Sigmoid colon (tissue), 7 donors: ENCODE data around the gene ZNF19. TPM values are rescaled to one million over a fixed set of nuclear protein-coding genes. Genes with fewer than 3 reads are reported as not detected.

Experiments used
- DNase-seq: peaks from one replicate; pipeline ENCODE4 v3.0.0-alpha.2; 2019
- H3K27ac ChIP-seq, 4 donors: fragments of 200-600 bp; sonication (generic); one replicate each; pipeline ENCODE4 v1.5.1; 2016 to 2019; ENCODE audit warnings: mild to moderate bottlenecking in 1 of 4
- H3K27me3 ChIP-seq, 3 donors: fragments of 200-600 bp; sonication (generic); one replicate each; pipeline ENCODE4 v1.5.1; 2019; ENCODE audit warnings: mild to moderate bottlenecking in 1 of 3
- H3K36me3 ChIP-seq, 4 donors: fragments of 200-600 bp; sonication (generic); one replicate each; pipeline ENCODE4 v1.5.1; 2016 to 2019
- H3K4me1 ChIP-seq, 4 donors: fragments of 200-600 bp; sonication (generic); one replicate each; pipeline ENCODE4 v1.5.1; 2017 to 2019
- H3K4me3 ChIP-seq, 4 donors: fragments of 200-600 bp; sonication (generic); one replicate each; pipeline ENCODE4 v1.5.1; 2017 to 2019; ENCODE audit warnings: mild to moderate bottlenecking in 2 of 4, moderate library complexity in 1 of 4
- H3K9me3 ChIP-seq, 4 donors: fragments of 200-600 bp in 3 of 4; sonication (generic) in 3 of 4; one replicate each; pipeline versions ENCODE4 v1.5.1 to v1.6.1; 2013 to 2019
- CTCF ChIP-seq, 4 experiments: fragments of 450-650 bp in 3 of 4; fragments of 200-600 bp in 1 of 4; IDR thresholded peaks; one replicate each; pipeline ENCODE4 v1.5.1; 2016 to 2019; ENCODE audit warnings: antibody characterized with exemption in 4 of 4, mild to moderate bottlenecking in 3 of 4, moderate library complexity in 2 of 4
- EP300 ChIP-seq, 4 donors: sonication (generic); formaldehyde crosslinking; IDR thresholded peaks; one replicate each; pipeline ENCODE4 v1.6.1; 2017; ENCODE audit warnings: antibody characterized with exemption in 4 of 4
- POLR2A ChIP-seq, 2 donors: fragments of 450-650 bp; IDR thresholded peaks; one replicate each; pipeline ENCODE4 v1.6.1; 2016; ENCODE audit warnings: antibody characterized with exemption in 2 of 2, mild to moderate bottlenecking in 2 of 2, moderate library complexity in 2 of 2
- POLR2AphosphoS5 ChIP-seq, 4 donors: sonication (generic); formaldehyde crosslinking; IDR thresholded peaks; one replicate each; pipeline ENCODE4 v1.6.1; 2017; ENCODE audit warnings: antibody characterized with exemption in 4 of 4
- WGBS, 2 donors: extraction: QIAGEN DNeasy Blood & Tissue Kit; methylation state at CpG; one replicate each; pipeline ENCODE4 v1.1.7; 2013; 5-methylcytosine and 5-hydroxymethylcytosine counted together
- intact Hi-C: fragments of 100-400 bp; cut with DNase I; formaldehyde crosslinking; loops from one replicate; pipeline ENCODE4 v1.15.1; 2023
- polyA plus RNA-seq, 3 donors: library from polyadenylated mRNA; stranded (reverse); fragments of 200-250 nt; gene quantifications; one replicate each; pipeline ENCODE4 v1.2.3, GENCODE V29; 2013
- total RNA-seq, 4 donors: library from RNA; depleted of rRNA; stranded (reverse); fragments of >200 nt; gene quantifications; one replicate each; pipeline ENCODE4 v1.1.0, GENCODE V29; 2016
- donor health status: healthy with polysubstance abuse.
- donor health status: Bipolar disorder and iron deficiency.
- donor health status: healthy.

Gene ZNF19
- total RNA-seq: 1 to 10 TPM; 5.2 to 7.4 (median 6.0) TPM
- polyA plus RNA-seq: 1 to 10 TPM; 2.3 to 2.4 (median 2.4) TPM

GRCh38 chr16:71489122-71489521 lies at the start of gene ZNF19:
Gene ZNF19 (minus strand): TSS chr16:71489324. CDS start chr16:71482114, 7,210 bp downstream.
- Histone ChIP-seq H3K4me1 (peaks cover 0 to 4% (median 0%) of the 10 kb centered on the region in 4 donors), H3K9me3 (no peaks in the 10 kb centered on the region), H3K27ac (no peak within 1 kb of the TSS), H3K36me3 (no peaks in the 10 kb centered on the region), H3K4me3 (no peak within 1 kb of the TSS), H3K27me3 (no peaks in the 10 kb centered on the region)
- TF ChIP-seq POLR2AphosphoS5 (IDR thresholded peaks at IDR 0.05) (no peak), CTCF (IDR thresholded peaks at IDR 0.05) (no peak), EP300 (IDR thresholded peaks at IDR 0.05) (no peak), POLR2A (IDR thresholded peaks at IDR 0.05) (no peak)
- WGBS, 2 donors: 93 to 95% methylated on average over 22 of the region's 22 CpGs
- intact Hi-C loops: loop anchor here (10.0 kb wide), 2 partner anchors 204 to 236 kb away; partner anchors contain the start of genes CMTR2 and PHLPP2
- no peak for DNase-seq

- TF ChIP-seq POLR2A (IDR thresholded peaks at IDR 0.05) (no peak), EP300 (IDR thresholded peaks at IDR 0.05) (no peak), CTCF (IDR thresholded peaks at IDR 0.05) (no peak), POLR2AphosphoS5 (IDR thresholded peaks at IDR 0.05) (no peak)
- intact Hi-C loops: no loop called here
- DNase-seq: no peak
- no peaks in the 10 kb centered on the region for H3K27me3 ChIP-seq
- H3K36me3 ChIP-seq: no peaks in the 10 kb centered on the region
- H3K9me3 ChIP-seq: no peaks in the 10 kb centered on the region
- no peak overlapping the region for H3K27ac ChIP-seq
- H3K4me1 ChIP-seq: no peaks in the 10 kb centered on the region
- no peak overlapping the region for H3K4me3 ChIP-seq
- WGBS, 2 donors: 66% methylated on average over 6 of the region's 6 CpGs
Observed at GRCh38 chr16:71537643-71538042, 48.5 kb upstream of the ZNF19 start.

- WGBS, 2 donors: 95% methylated on average over 28 of the region's 28 CpGs
- no peak for DNase-seq
- H3K9me3 ChIP-seq: no peaks in the 10 kb centered on the region
- no peaks in the 10 kb centered on the region for H3K27me3 ChIP-seq
- no peak for TF ChIP-seq EP300 (IDR thresholded peaks at IDR 0.05)
- no peak for TF ChIP-seq POLR2A (IDR thresholded peaks at IDR 0.05)
- TF ChIP-seq POLR2AphosphoS5 (IDR thresholded peaks at IDR 0.05): no peak
- no peak for TF ChIP-seq CTCF (IDR thresholded peaks at IDR 0.05)
- H3K36me3 ChIP-seq: no peaks in the 10 kb centered on the region
- H3K4me3 ChIP-seq: no peak overlapping the region
- H3K4me1 ChIP-seq: no peaks in the 10 kb centered on the region
- intact Hi-C loops: no loop called here
- H3K27ac ChIP-seq: no peak overlapping the region
Observed at GRCh38 chr16:71536752-71537499, 47.8 kb upstream of the ZNF19 start.

- Histone ChIP-seq H3K4me3 (no peak overlapping the region), H3K36me3 (no peaks in the 10 kb centered on the region), H3K9me3 (no peaks in the 10 kb centered on the region), H3K27ac (no peak overlapping the region), H3K4me1 (no peaks in the 10 kb centered on the region), H3K27me3 (no peaks in the 10 kb centered on the region)
- TF ChIP-seq CTCF (IDR thresholded peaks at IDR 0.05): no peak
- DNase-seq: no peak
- WGBS, 2 donors: 73 to 84% methylated on average over 3 of the region's 3 CpGs
- intact Hi-C loops: no loop called here
Observed at GRCh38 chr16:71532366-71532765, 43.2 kb upstream of the ZNF19 start.

GRCh38 chr16:71528863-71529262 lies 39.7 kb upstream of the ZNF19 start:
- TF ChIP-seq POLR2AphosphoS5 (IDR thresholded peaks at IDR 0.05) (no peak), CTCF (IDR thresholded peaks at IDR 0.05) (no peak), EP300 (IDR thresholded peaks at IDR 0.05) (no peak), POLR2A (IDR thresholded peaks at IDR 0.05) (no peak)
- H3K9me3 ChIP-seq: no peaks in the 10 kb centered on the region
- intact Hi-C loops: no loop called here
- H3K27me3 ChIP-seq: no peaks in the 10 kb centered on the region
- no peak overlapping the region for H3K4me3 ChIP-seq
- H3K36me3 ChIP-seq: no peaks in the 10 kb centered on the region
- 80 to 81% methylated on average over 4 of the region's 4 CpGs for WGBS, 2 donors
- no peak overlapping the region for H3K27ac ChIP-seq
- peaks cover 0 to 7% (median 0%) of the 10 kb centered on the region in 4 donors for H3K4me1 ChIP-seq
- no peak for DNase-seq
